Stomach (tissue), 9 donors: ENCODE results near the gene MT1G. TPM values are rescaled to one million over a fixed set of nuclear protein-coding genes. Genes with fewer than 3 reads are reported as not detected.
A peak's percentile ranks its signal among the peaks of the same experiment; 100 is the strongest.

Source experiments
- DNase-seq, 2 donors: peaks; one replicate each; pipeline versions ENCODE4 v3.0.0 to v3.0.0-alpha.2; 2013 to 2019
- H3K27ac ChIP-seq, 5 donors: fragments of 200-600 bp in 4 of 5; sonication (generic) in 4 of 5; one replicate each; pipeline ENCODE4 v1.5.1; 2013 to 2019; ENCODE audit warnings: mild to moderate bottlenecking in 1 of 5, moderate library complexity in 1 of 5
- H3K27me3 ChIP-seq, 3 donors: fragments of 200-600 bp; sonication (generic); one replicate each; pipeline ENCODE4 v1.5.1; 2017 to 2019; ENCODE audit warnings: mixed run types in 1 of 3
- H3K36me3 ChIP-seq, 4 donors: fragments of 200-600 bp; sonication (generic); 1 replicate in 3 of 4; 2 replicates in 1 of 4; pipeline ENCODE4 v1.5.1; 2016 to 2019
- H3K4me1 ChIP-seq, 4 donors: fragments of 200-600 bp; sonication (generic); one replicate each; pipeline ENCODE4 v1.5.1; 2016 to 2019
- H3K4me3 ChIP-seq, 4 donors: fragments of 200-600 bp; sonication (generic) in 3 of 4; one replicate each; pipeline ENCODE4 v1.5.1; 2016 to 2019; ENCODE audit warnings: mild to moderate bottlenecking in 1 of 4
- H3K9me3 ChIP-seq, 4 donors: fragments of 200-600 bp; sonication (generic); one replicate each; pipeline ENCODE4 v1.5.1; 2016 to 2019
- EP300 ChIP-seq: sonication (generic); formaldehyde crosslinking; IDR thresholded peaks from one replicate; pipeline ENCODE4 v1.6.1; 2017; ENCODE audit warnings: antibody characterized with exemption
- POLR2A ChIP-seq, 4 donors: fragments of 450-650 bp; IDR thresholded peaks; one replicate each; pipeline ENCODE4 v1.6.1; 2016; ENCODE audit warnings: antibody characterized with exemption in 4 of 4, control low read depth in 2 of 4, mild to moderate bottlenecking in 1 of 4, moderate library complexity in 1 of 4
- POLR2AphosphoS5 ChIP-seq, 3 donors: sonication (generic); formaldehyde crosslinking; IDR thresholded peaks; one replicate each; pipeline ENCODE4 v1.6.1; 2016; ENCODE audit warnings: antibody characterized with exemption in 3 of 3
- WGBS, 5 donors: extraction: QIAGEN DNeasy Blood & Tissue Kit in 3 of 5; methylation state at CpG; one replicate each; pipeline versions ENCODE4 v1.1.5 to v1.1.7; 2013 to 2018; 5-methylcytosine and 5-hydroxymethylcytosine counted together
- intact Hi-C: fragments of 100-400 bp; cut with DNase I; formaldehyde crosslinking; loops from one replicate; pipeline ENCODE4 v1.15.1; 2023; ENCODE audit warnings: low total_unique reads
- polyA plus RNA-seq, 3 donors: library from polyadenylated mRNA; stranded (reverse); fragments of 200-250 nt; gene quantifications; one replicate each; pipeline ENCODE4 v1.2.3, GENCODE V29; 2013
- total RNA-seq, 5 donors: library from RNA; depleted of rRNA; stranded (reverse); fragments of >200 nt; gene quantifications; one replicate each; pipeline versions ENCODE4 v1.1.0 to v1.2.3, GENCODE V29; 2014 to 2016
- TF ChIP-seq, protein P1 (sequence below), 7 experiments: fragments of 450-650 bp in 4 of 7; fragments of 200-600 bp in 3 of 7; sonication (generic) in 3 of 7; IDR thresholded peaks; one replicate each; pipeline ENCODE4 v1.5.1; 2016 to 2019; ENCODE audit warnings: antibody characterized with exemption in 7 of 7, control low read depth in 2 of 7, mild to moderate bottlenecking in 1 of 7
- donor health status: healthy with polysubstance abuse.
- donor health status: Bipolar disorder and iron deficiency.
- donor health status: healthy.

The MT1G gene
- total and polyA plus RNA-seq, 8 donors, result 174 to 4,171 (median 873) TPM; not detected in 2

DNA sequence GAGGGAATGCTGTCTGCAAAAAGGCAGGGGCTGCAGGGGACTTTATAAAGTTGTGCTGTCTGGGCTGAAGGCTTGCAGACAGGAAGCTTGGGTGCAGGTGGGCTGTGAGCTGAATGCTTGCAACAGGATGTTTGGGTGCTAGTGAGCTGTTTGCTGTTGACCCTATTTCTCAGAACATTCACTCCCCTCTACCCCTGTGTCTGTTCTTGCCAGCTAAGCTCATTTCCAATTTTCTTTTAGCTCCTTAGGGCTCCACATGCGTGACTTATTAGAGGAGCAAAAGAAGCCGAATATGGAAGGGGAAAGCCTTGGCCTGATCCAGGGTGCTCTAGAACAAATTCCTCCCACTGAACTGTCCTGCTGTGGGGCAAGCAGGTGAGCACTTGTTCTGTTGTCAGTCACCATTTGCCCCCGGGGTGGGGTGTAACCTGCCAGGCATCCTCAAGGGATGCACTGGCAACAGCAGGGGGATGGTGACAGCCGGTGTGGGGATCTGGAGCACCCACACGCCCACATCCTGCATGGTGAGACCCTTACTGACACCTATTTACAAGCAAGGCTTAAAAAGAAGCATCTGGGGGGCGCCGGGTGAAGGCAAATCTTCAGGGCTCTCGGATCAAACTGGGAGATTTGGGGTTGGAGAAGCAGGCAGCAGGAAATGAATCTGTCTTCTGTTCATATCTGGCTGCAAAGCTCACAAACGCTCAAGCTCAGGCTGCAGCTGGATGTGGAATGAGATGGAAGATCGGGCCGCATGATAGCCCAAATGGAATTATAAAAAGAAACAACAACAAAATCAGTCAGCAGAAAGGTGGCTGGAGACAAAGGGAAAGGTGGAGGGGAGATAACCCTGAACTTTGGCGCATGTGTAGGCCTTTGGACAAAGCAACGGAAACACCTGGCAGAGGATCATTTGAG, 40.9 kb upstream of the MT1G start:
- intact Hi-C loops, result no loop called here
- H3K9me3 ChIP-seq, result no peaks in the 10 kb centered on the region
- H3K27ac ChIP-seq, result peak overlapping the region in 2 of 5 donors; percentile 1 to 29
- 45 to 54% (median 47%) methylated on average over 13 of the region's 13 CpGs for WGBS, 5 donors
- TF ChIP-seq, protein P1, sequence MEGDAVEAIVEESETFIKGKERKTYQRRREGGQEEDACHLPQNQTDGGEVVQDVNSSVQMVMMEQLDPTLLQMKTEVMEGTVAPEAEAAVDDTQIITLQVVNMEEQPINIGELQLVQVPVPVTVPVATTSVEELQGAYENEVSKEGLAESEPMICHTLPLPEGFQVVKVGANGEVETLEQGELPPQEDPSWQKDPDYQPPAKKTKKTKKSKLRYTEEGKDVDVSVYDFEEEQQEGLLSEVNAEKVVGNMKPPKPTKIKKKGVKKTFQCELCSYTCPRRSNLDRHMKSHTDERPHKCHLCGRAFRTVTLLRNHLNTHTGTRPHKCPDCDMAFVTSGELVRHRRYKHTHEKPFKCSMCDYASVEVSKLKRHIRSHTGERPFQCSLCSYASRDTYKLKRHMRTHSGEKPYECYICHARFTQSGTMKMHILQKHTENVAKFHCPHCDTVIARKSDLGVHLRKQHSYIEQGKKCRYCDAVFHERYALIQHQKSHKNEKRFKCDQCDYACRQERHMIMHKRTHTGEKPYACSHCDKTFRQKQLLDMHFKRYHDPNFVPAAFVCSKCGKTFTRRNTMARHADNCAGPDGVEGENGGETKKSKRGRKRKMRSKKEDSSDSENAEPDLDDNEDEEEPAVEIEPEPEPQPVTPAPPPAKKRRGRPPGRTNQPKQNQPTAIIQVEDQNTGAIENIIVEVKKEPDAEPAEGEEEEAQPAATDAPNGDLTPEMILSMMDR (IDR thresholded peaks at IDR 0.05), result no peak
- TF ChIP-seq EP300 (no peak), POLR2AphosphoS5 (IDR thresholded peaks at IDR 0.05) (no peak), POLR2A (IDR thresholded peaks at IDR 0.05) (no peak)
- no peaks in the 10 kb centered on the region for H3K4me1 ChIP-seq
- no peaks in the 10 kb centered on the region for H3K27me3 ChIP-seq
- DNase-seq, result peak in 1 of 2 donors; percentile 25
- H3K36me3 ChIP-seq, result no peaks in the 10 kb centered on the region
- no peak overlapping the region for H3K4me3 ChIP-seq

DNA sequence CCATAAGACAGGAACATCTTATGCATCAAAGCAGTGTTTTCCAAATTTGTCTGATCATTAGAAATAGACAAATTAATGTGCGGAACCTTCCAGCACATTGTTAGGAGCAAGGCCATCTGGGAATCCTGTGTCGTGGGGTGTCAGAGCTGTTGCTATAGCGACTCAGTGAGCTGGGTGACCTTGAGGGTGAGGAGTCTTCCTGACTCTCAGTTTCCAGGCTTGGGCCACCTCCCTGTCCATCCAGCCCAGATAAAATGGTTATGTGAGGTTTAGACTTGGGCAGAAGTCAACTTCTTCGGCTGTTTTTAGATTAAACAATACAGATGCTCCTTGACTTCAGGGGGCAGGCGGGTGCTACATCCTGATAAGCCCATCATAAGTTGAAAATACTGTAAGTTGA, 35.0 kb upstream of the MT1G start:
- Histone ChIP-seq H3K27me3 (no peaks in the 10 kb centered on the region), H3K36me3 (no peaks in the 10 kb centered on the region), H3K4me3 (no peak overlapping the region), H3K9me3 (peaks cover 0 to under 1% (median 0%) of the 10 kb centered on the region in 4 donors), H3K27ac (no peak overlapping the region), H3K4me1 (peaks cover 0 to 7% (median 4%) of the 10 kb centered on the region in 4 donors)
- TF ChIP-seq EP300, result no peak
- TF ChIP-seq, protein P1 (IDR thresholded peaks at IDR 0.05), result no peak
- no peak for TF ChIP-seq POLR2AphosphoS5 (IDR thresholded peaks at IDR 0.05)
- TF ChIP-seq POLR2A (IDR thresholded peaks at IDR 0.05), result no peak
- DNase-seq, result no peak
- 83 to 88% (median 87%) methylated on average over 5 of the region's 5 CpGs for WGBS, 5 donors
- intact Hi-C loops, result loop anchor here (5.0 kb wide), 1 partner anchor 121 kb away; no protein-coding TSS in a partner anchor

DNA sequence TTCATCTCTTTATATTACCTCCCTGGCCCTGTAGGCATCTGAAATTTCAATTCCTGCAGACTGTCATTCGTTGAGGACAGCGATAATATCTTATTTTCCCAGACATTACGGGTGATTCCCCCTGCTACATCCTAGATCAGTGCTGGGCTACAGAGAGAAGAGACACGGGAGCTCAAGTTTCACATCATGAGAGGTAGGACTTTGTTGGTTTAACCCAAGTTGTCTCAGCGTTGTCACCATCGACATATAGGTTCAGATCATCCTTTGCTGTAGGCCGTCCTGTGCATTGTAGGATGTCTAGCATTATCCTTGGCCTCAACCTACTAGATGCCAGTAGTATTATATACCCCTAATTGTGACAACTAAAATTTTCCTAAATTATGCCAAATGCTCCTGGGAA, 33.7 kb upstream of the MT1G start:
- H3K27me3 ChIP-seq, result no peaks in the 10 kb centered on the region
- H3K4me3 ChIP-seq, result no peak overlapping the region
- no peak for DNase-seq
- H3K4me1 ChIP-seq, result peaks cover 0 to 7% (median 4%) of the 10 kb centered on the region in 4 donors
- H3K27ac ChIP-seq, result no peak overlapping the region
- peaks cover 0 to 7% (median 0%) of the 10 kb centered on the region in 4 donors for H3K9me3 ChIP-seq
- no peak for TF ChIP-seq POLR2AphosphoS5 (IDR thresholded peaks at IDR 0.05)
- no peak for TF ChIP-seq EP300
- no peak for TF ChIP-seq POLR2A (IDR thresholded peaks at IDR 0.05)
- TF ChIP-seq, protein P1 (IDR thresholded peaks at IDR 0.05), result no peak
- no peaks in the 10 kb centered on the region for H3K36me3 ChIP-seq
- WGBS, 5 donors, result 83 to 92% (median 85%) methylated on average over 7 of the region's 7 CpGs
- intact Hi-C loops, result loop anchor here (5.0 kb wide), 1 partner anchor 119 kb away; no protein-coding TSS in a partner anchor

DNA sequence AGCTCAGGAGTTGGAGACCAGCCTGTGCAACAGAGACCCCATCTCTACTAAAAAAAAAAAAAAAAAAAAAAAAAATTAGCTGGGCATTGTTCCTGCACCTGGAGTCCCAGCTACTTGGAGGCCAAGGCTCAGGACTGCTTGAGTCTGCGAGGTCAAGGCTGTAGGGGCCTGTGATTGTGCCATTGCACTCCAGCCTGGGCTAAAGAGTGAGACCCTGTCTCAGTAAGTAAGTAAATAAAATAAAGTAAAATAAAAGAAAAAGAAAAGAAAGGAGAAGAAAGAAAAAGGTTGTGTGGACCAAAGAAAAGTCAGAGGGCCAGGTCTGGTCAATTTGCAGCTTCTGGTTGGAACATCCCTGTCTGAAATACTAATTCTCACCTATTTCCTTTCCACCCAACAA, 32.8 kb upstream of the MT1G start:
- peaks cover 0 to 7% (median 0%) of the 10 kb centered on the region in 4 donors for H3K9me3 ChIP-seq
- intact Hi-C loops, result loop anchor here (5.0 kb wide), 1 partner anchor 118 kb away; no protein-coding TSS in a partner anchor
- no peak overlapping the region for H3K4me3 ChIP-seq
- no peak overlapping the region for H3K27ac ChIP-seq
- no peaks in the 10 kb centered on the region for H3K36me3 ChIP-seq
- no peaks in the 10 kb centered on the region for H3K27me3 ChIP-seq
- peaks cover 0 to 7% (median 4%) of the 10 kb centered on the region in 4 donors for H3K4me1 ChIP-seq
- no peak for DNase-seq
- WGBS, 5 donors, result 93 to 100% (median 96%) methylated on average over 1 of the region's 1 CpG
- no peak for TF ChIP-seq EP300
- TF ChIP-seq POLR2A (IDR thresholded peaks at IDR 0.05), result no peak
- TF ChIP-seq, protein P1 (IDR thresholded peaks at IDR 0.05), result no peak
- TF ChIP-seq POLR2AphosphoS5 (IDR thresholded peaks at IDR 0.05), result no peak
